SW480 (cell line): Measurements from ENCODE around the gene EMC7.

ENCODE experiments used
- DNase-seq: peaks from one replicate; pipeline ENCODE4 v3.0.0-alpha.2; 2016; ENCODE audit warnings: low spot score

The EMC7 gene

DNA sequence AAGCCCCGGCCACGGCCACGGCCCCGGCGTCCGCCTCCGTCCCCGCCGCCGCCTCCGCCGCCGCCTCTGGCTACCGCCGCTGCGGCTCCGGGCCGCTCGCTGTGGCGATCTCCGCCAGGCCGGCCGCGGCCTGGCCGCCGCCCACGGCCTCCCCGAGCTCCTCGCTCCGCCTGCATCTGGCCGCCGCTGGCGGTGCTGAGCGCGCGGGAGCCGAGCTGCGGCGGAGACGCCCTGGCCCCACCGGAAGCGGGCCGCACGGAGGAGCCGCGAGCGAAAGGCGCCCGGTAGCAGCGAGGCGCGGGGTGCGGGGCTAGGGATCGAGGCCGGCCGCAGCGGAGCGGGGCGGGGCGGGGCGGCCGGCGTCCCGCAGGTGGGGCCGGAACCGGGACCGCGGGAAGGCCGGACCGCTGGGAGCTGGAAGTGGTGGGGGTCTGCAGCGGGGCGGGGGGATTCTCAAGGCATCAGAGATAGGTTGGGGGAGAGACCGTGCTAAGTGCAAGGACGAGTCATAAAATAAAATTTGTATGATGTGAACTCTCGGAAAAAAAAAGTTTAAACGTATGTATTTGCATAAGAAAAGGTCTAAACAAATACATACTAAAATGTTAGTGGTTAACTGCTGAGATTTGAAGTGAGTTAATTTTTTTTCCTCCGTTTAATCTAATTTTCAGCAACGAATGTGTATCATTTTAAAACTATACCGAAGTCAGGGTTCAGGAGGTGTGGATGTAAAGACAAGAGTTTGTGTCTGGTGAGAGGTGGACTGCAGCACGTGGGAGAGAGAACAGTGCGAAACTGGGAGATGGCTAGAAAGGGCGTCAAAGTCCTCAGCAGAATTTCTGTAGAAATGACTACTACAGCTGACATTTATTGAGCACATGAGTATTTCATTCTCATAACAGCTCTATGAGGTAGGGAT lies 62.5 kb downstream of the EMC7 start, which contains the start of gene AVEN:
Gene AVEN, minus strand, starts transcription at position 334 of the 919 bp plus-strand sequence. Its CDS starts 158 bp downstream, at position 176.
- DNase-seq: peak; percentile 22

DNA sequence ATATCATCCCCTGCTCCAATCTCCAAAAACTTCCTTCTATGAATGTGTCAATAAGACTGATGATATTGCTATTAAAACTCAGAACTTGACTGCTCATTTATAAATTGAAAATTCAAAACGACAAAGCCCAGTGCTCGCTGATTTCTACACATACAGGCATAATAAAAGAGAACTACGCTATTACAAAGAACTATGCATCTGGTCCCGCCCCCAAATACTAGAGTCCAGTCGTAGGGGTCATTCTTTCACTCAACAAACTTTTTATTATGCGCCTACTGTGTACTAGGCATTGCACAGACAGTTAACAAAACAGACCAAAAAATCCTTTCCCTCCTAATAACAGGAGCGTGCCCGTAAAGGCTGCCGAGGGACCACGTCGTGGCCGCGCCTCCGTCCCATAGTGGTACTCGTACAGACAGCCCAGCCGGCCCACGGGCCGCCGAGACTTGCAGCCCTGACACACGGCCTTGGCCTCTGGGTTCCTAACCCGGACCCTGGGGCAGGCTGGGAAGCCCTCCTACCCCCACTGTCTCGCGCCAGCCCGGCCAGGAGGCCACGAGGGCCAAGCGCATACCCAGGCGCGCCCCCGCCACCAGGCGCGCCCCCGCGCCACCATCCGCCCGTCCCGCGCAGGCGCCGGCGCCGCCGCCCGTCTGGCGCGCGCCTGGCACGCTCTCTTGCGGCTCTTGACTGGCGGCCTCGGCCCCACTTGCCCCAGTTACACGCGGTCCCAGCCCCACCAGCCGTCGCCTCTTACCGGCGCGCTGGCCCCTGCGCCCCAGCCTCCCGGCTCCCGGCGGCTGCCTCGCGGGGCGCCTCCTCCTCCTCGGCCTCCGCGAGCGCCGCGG lies 63.4 kb downstream of the EMC7 start:
- DNase-seq: peak; percentile 63
